Activated naive CD4-positive, alpha-beta T cell treated with Interleukin-2 at 50 U/mL for 16 hours (primary cell): Measurements from ENCODE around the gene TMEM236.

Experiments
- DNase-seq: peaks from one replicate; pipeline ENCODE4 v3.0.0-alpha.2; 2020

TMEM236 gene

GRCh38 chr10:17743437-17743836 lies 8.6 kb upstream of the TMEM236 start:
- DNase-seq: no peak

GRCh38 chr10:17744341-17744861 lies 7.6 kb upstream of the TMEM236 start:
- DNase-seq: no peak

- no peak for DNase-seq
These were observed 4.0 kb upstream of the TMEM236 start for GRCh38 chr10:17747883-17748550.

GRCh38 chr10:17749890-17750289 lies 2.1 kb upstream of the TMEM236 start:
- DNase-seq: no peak

GRCh38 chr10:17756557-17757217 lies 4.7 kb downstream of the TMEM236 start:
- DNase-seq: no peak

GRCh38 chr10:17758200-17758599 lies 6.2 kb downstream of the TMEM236 start:
- no peak for DNase-seq

GRCh38 chr10:17758896-17759295 lies 6.9 kb downstream of the TMEM236 start:
- no peak for DNase-seq

- no peak for DNase-seq
These were observed 12.1 kb downstream of the TMEM236 start for GRCh38 chr10:17764142-17764541.

GRCh38 chr10:17765602-17766001 lies 13.6 kb downstream of the TMEM236 start:
- DNase-seq: no peak

GRCh38 chr10:17766731-17767130 lies 14.7 kb downstream of the TMEM236 start:
- no peak for DNase-seq

- no peak for DNase-seq
These were observed 16.5 kb downstream of the TMEM236 start for GRCh38 chr10:17768496-17768895.

GRCh38 chr10:17768957-17769356 lies 17.0 kb downstream of the TMEM236 start:
- DNase-seq: no peak

- no peak for DNase-seq
These were observed 19.0 kb downstream of the TMEM236 start for GRCh38 chr10:17771017-17771416.

- DNase-seq: no peak
These were observed 27.8 kb downstream of the TMEM236 start for GRCh38 chr10:17779784-17780183.

- no peak for DNase-seq
These were observed 28.7 kb downstream of the TMEM236 start for GRCh38 chr10:17780727-17781126.

GRCh38 chr10:17781856-17782255 lies 29.9 kb downstream of the TMEM236 start:
- no peak for DNase-seq

GRCh38 chr10:17782921-17783665 lies 31.1 kb downstream of the TMEM236 start:
- DNase-seq: no peak

- DNase-seq: no peak
These were observed 31.8 kb downstream of the TMEM236 start for GRCh38 chr10:17783751-17784150.

GRCh38 chr10:17784688-17785087 lies 32.7 kb downstream of the TMEM236 start:
- DNase-seq: no peak

GRCh38 chr10:17785276-17785930 lies 33.4 kb downstream of the TMEM236 start:
- DNase-seq: no peak

- no peak for DNase-seq
These were observed 35.3 kb downstream of the TMEM236 start for GRCh38 chr10:17787087-17787961.

- no peak for DNase-seq
These were observed 36.6 kb downstream of the TMEM236 start for GRCh38 chr10:17788646-17789045.
